HG03025 (cell line): Measurements from ENCODE around the gene HOXA13.

Experiments
- ATAC-seq: cut with Tn5 transposase; IDR thresholded peaks from one replicate; pipeline ENCODE4 v1.9.1; 2021; ENCODE audit warnings: mild to moderate bottlenecking, moderate library complexity; ENCODE audit not compliant: unreplicated experiment, low FRiP score

The HOXA13 gene

DNA sequence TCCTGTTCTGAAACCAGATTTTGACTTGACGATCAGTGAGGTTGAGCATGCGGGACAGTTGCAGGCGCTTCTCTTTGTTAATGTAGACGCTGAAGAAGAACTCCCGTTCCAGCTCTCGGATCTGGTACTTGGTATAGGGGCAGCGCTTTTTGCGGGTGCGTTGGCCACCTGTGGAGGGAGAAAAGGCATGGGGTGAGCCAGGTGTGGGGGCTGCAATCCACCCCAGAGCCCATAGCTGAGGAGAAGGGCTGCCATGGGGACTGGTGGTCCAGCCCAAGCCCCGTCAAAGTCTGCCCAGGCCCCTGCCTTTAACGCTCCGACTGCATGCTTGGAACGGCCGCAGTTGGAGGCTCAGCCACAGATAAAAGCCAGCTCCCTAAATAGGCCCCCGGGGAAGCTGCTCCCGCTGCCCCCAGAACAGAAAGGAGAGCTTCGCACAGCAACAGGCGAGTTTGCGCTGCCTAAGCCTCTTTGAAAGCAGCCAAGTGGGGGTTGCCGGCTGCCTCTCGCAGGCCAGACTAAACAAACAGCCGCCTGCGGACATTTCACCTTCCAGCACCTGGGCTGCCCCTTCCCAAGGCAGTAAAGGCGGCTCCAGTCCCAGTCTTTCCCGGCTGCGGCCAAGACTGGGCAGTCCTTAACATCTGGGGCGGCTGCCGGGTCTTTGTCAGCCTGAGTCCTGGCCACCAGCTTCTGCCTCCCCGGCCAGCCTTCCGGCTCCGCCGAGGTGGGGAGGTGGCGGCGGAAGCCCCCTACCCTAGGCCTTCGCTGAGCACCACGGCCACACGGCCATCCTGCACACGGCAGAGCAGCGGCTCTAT, 16.8 kb downstream of the HOXA13 start:
- ATAC-seq, result no peak

DNA sequence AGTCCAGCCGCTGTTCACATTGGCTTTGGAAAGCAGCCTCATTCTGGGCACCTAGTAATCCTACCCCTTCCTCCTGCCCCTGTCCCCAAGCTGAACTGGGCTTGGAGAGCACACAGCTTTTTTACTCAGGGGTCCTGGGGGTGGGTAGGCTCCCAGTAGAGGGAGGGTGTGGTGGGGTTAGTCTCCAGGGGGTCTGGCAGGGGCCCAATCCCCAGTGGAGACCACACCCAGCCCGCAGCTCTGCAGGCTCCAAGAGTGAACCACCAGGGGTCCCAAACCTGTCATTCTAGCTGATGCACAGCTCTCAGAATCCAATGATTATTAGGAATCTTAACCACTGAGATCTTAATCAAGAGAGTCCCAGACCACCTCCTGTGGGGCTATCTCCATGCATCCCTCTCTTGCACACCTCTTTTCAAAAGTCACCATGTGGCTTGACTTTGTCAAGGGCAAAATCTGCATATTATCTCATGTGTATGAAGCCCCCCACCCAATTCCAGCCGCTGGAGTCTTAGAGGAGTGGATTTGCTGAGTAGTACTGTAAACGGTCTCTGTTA, 17.5 kb downstream of the HOXA13 start:
- no peak for ATAC-seq

DNA sequence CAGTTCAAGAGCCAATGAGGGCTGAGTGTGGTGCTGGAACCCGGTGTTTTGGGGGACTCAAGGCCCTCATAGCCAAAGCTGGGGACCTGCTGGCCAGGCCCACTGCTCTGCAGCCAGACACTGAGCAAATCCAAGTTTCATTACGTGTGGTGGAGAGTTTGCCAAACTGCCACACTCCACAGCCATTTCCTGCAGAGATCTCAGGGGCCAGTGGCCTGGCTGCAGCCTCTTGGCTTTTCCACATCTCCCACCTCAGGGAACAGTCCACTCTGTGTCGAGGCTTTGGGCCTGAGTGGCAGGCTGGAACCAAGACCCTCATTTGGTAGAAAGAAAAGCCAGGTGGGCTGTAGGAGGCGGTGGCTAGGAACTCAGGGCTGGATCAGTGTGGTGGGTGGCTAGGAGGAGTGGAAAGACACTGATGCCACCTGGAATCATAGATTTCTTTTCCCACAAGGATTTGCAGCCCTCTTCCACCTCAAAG, 18.1 kb downstream of the HOXA13 start:
- no peak for ATAC-seq

DNA sequence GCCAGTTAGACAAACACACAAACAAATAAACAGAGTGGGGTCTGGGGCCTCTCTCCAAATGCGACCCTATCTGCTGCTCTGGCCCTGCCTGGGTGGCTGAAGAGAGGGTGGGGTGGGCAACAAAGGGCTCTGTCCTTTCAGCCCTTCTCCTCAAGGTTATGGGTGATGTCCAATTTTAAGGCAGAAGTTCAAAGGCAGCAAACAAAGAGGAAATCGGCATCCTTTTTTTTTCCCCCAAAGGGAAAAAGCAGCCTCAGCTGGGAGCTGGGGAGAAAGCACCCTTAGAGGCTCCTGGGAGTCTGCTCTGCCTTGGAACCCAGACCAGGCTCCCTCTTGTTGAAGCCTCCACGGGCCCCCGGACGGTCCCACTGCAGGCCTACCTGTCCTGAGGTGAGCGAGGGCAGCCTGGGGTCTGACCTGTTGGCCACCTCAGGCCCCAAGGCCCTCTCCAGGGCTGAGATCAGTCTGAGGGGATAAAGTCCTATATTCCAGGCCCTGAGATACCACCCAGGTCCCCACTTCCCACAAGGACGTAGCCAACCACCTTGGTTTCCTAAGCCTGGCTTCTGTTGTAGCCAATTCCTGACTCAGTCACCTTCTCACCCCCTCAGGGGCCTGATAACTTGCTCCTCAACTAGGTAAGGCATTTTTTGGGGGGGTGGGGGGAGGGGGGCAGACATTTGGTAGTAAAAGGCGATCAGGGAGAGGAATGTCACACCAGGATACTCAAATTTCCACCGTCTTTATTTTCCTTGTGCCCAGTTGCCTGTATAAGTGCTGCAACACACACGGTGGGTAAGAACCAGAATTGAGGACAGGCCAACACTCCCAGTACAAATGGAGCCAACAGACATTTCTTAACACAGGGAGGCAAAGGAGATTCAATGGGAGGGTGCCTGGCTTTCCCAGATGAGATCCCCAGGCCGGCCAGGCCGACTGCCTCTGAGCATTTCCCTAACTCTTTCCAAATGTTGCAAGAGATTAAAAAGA, 19.2 kb downstream of the HOXA13 start:
- ATAC-seq, result no peak

DNA sequence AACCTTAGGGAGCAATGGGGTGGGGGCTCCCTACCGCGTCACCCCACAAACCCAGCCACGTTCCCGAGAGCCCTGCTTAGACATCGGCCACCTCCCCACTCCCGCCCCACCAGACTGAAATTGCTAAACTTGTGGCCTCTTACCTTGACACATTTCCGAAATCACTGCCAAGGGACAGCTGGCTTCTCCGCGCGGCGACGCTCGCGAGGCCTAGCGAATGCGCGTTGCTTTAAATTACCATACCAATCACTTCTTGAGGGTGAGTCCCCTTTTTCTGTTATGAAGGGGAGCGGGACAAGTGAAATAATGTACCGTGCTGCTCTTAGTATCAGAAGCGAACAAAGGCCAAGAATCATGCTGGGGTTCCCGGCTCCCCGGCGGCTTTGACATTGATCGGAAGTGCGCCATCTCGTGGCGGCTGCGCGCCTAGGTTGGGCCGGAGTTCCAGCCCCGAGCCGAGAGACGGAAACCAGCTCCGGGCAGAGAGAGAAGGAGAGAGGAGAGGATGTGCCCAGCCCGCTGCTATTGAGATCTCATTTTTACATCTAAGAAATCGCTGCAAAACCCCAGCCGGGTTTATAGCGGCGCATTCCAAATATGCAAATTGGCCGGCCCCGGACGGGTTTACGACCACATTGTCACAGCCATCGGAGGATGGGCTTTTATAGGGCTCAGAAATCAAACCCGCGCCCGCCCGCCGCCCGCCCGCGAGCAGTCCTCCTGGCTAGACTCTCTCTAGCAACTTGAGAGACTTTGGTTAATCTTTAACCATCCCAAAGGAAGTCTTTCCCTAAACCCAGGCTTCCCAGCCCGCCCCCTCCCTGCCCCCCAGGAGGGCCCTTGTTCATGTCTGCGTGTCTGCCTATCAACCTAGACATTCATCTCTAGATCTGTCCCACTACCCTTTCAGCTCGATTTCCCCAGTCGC, 20.1 kb downstream of the HOXA13 start:
- ATAC-seq, result no peak

DNA sequence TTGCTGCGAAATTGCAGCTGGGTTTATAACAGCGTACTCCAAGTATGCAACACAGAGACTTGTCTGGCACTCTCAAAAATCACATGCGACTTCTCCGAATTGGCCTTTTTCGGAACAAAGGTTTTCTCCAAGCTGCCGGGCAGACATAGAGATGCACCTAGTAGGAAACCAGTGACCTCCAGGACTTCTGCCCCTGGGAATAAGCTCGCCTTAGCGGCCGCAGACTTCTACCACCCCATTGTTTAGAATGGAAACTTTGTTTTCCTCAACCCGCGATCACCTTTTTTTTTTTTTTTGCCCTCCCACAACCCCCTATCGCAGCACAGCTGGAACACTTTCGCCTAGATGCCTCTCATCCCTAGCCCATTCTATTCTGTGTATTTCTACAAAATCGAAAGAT, 20.9 kb downstream of the HOXA13 start:
- ATAC-seq, result no peak

DNA sequence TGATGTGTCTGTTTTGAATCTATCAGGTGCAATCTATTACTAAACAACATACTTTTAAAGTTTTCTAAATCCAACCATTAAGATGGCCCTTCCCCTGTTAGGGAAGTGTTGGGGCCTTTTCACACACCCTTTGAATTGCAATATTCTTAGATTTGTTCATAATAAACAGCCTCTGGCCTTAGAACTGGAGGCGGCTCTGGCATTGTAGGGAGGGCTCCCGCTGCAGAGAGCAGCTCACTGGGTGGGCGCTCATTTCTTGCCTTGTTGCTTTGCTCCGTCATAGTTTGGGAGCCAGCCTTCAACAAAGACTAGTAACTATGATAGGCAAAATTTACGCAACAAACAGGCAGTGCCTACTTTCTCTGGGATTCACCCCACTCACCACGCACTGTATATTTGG, 21.5 kb downstream of the HOXA13 start:
- no peak for ATAC-seq

DNA sequence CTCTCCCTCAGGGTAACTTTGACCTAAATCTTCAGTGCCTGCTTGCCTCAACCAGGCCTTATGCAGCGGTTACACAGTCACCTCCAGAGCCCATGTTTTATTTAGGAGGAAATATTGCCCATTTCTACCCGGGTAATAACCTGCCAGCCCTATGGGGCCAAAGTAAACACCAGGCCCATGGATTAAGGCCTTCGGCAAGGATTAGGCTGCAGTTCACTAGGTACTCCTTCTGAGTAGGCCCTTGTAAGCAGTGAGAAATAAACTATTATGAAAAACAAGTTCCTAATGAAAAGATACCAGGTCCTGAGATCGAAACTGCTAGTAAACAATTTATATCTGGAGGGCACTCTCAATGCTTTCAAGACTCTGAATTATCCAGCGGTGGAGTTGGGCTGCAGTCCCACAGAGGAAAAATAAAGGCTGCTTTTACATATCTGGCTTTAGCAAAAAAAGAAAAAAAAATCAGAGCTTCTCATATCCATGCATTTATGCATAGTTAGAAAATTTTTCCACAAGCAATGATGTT, 22.0 kb downstream of the HOXA13 start:
- ATAC-seq, result no peak

DNA sequence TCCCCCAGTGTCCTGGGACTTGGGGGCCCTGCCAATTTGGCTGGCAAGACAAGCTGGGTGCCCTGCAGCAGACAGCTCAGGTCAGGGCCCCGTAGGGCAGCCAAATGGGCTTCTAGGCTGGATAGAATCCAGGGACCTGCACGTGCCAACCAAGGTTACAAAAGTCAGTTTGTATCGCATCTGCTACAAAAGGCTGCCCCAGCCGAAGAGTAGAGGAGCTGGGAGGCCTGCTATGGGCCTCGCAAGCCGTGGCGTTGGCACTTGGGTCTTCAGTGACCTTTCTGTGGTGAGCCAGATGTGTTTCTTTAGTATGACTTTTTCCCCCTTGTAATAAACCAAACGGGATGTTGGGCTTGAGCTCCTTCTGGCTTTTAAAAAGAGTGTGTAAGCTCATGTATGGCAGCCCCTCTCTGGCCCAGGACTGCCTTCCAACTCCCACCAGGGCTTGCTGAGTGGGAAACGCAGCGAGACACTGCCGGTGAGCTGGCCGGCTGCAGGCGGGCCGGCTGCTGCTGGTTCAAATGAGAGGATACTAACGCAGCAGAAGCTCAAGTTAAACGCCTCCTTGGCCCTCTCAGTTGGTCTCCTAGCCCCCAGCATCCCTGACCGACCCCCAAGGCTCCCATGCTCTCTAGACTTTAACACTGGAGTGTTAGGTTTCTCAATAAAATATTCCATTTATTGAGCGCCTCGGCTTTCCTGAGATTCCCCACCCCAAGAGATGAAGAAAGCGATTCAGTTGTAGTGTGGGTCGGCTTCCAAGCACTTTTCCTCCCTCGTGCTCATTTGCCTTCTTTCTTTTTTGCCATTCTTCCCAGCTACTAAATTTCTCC, 22.7 kb downstream of the HOXA13 start:
- ATAC-seq, result no peak

DNA sequence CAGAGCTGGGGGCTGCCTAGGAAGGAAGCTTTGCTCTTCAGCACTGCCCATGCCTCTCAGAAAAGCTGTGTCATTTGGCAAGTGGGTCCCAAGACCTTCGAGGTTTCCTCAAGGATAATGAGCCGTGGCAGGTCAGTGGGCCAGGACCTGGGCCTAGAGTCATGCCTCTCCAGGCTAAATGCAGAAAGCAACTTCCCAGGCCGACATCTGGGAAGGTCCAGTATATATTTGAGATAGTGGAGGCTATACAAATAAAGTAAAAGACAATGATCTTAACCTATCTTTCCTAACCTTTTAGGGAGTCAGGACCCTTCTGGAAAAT, 23.4 kb downstream of the HOXA13 start:
- no peak for ATAC-seq

DNA sequence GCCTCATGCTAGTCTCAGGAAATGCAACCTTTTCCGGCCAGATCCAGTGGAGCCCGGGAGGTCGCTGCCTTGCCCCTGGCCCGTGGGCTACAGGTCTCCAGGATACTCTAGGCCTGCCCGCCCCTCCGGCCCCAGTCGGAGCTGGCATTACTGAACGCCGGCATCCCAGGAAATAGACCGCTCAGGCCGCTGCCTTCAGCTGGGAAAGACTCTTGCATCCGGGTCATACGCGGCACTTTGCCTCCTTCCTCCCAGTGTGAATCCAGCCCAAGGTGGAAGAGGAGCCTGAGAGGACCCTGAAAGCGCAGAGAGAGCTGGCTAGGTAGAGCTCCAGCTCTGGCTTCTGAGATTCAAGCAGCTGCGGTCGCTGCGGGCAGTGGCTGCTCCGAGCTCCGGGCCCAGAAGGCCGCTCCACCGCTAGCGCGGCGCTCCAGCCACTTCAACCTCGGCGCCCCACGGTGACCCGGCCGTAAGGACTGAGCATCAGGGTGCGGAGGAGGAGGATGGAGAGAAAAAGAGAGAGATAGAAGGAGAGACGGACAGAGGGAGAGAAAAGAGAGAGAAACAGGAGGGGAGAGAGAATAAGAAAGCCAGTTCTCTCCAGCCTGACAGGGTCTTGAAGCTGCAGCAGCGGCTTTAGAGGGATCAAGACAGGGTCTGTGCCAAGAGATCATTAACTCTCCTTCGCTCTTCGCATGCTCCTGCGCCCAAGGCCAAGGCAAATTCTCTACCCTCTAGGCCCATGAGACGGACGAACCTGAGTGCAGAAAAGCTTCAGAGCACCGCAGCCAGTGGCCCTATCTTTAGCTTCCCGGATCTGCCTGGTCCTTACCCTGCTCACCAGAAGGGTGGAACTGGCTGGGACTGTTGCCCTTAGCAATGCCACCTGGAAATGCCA, 24.0 kb downstream of the HOXA13 start:
- ATAC-seq, result no peak

DNA sequence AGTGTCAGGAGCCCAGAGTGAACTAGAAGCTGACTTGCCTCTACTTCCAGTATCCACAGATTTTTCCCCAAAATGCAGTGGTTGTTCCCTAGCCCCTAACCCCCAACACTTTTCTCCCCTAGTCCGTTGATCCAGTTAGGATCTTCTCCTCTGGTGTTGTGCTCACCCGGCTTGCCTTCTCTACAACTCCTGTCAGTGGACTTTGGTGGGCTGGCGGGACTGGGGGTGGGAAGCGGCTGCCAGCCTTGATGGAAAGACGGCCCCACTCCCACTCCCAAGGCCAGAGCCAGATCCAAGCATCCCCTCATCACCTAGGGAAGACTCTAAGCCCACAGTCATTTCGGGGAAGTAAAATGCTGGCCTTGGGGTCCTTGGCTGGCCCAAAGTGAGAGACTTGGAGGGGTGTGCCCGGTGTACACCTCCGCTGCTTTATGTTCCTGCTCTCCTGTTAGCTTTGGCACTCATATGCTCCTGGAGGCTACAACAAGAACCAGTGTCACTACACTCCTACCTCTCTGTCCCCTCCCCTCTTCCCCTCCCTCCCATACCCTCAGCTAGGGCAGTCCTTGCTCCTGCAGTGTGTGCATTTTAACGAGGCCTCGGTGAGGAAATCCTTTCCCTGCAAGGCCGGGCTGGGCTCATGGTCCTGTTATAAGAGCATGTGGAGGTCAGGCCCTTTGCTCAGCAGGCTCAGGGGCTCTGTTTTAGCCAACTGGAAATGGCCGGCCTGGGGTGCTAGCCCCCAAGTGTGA, 24.8 kb downstream of the HOXA13 start:
- no peak for ATAC-seq

DNA sequence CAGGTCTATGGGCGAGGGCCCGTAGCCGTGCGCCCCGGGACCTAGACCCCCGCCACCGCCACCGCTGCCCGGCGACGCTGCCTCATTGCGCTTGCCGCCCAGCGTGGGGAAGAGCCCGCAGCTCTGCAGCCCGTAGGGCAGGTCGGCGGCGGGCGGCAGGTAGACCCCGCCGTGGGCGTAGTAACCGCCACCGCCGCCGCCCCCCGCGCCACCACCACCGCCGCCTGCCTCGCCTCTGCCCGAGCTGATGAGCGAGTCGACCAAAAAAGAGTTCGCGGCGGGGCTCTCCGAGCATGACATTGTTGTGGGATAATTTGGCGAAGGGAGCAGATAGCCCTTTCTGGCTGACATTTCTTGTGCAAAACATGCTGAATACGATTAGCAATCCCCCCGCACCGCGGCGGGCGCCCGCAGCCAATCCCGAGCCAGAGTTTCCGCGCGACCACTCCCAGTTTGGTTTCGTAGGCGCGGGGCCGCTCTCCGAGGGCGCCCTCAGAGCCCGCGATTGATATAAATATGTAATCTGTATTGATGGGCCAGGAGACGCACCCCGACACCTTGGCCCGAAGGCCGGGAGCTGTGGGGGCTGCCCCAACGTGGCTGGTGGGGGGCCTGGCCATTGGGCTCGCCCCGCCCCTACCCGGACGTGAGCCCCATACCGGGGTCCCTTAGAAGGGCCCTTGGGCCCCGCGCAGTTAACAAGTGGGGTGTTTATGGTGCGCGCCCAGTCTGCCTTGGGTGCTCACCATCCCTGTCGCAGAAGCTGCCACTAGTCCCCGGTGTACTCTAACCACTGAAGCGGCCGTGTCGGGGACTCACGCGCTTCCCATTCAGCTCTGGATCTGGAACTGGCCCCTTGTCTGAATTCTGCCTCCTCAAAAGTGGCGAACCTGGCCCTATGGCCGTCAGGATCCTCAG, 25.7 kb downstream of the HOXA13 start, which contains the start of gene HOXA10:
TSS of gene HOXA10 (minus strand) at position 365 of the 918 bp plus-strand sequence. CDS start at position 351, 14 bp downstream.
- ATAC-seq, result no peak

DNA sequence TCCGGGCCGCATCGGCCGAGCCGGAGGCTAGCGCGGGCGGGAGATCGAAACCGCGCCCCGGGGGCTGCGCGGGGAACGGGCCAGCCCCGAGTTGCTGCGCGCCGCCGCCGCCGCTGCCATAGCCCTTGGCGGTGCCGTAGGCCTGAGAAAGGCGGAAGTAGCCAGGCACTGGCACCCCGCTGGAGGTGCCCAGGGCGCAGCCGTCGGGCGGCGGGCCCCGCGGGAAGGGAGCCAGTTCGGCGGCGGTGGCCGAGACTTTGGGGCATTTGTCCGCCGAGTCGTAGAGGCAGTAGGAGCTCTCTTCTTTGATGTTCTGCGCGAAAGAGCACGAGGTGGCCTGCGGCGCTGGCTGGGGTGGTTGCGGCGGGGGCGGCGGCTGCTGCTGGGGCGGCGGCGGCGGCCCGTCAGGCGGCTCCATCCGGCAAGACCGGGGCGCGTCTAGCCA, 26.4 kb downstream of the HOXA13 start:
- ATAC-seq, result no peak

DNA sequence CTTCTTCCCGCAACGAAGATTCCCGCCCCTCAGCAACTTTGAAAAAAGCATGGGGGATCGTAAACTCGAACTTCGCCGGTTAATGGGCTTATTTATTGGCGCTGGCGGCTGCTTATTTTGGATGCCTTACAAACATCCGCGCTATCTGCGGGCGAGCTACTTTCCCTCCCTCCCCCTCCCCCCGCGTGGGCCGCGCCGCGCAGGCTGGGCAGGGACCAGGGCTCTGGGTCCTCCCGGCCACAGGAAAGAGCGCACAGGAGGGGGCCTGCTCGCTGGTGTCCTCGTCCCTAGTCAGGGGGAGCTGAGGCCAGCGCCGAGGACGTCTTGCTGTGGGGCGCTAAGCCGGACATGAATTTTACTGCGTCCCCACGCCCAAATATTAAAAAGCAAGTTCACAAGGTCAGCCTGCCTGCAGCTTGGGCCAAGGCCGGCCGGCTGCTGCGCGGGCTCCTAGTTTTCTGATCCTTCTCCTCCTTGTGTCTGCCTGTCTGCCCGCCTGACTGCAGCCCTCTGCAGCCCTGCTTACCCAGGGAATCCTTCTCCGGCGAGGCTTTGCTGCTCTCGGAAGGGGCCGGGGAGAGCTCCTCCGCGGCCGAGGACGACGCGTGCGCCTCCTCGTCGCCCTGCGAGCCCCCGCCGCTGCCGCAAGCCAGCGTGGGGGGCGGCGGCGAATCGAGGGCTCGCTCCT, 26.9 kb downstream of the HOXA13 start:
- no peak for ATAC-seq
